ACC112 (cell line): ENCODE measurements around the gene MIEF1.

Experiments used
- H2AFZ ChIP-seq: fragments of 200-600 bp; sonication (generic); one replicate; pipeline ENCODE4 v1.6.0; 2017; ENCODE audit warnings: antibody characterized with exemption, low read length; ENCODE audit not compliant: unreplicated experiment
- H3K27ac ChIP-seq: fragments of 200-600 bp; sonication (generic); 2 replicates; pipeline ENCODE4 v1.5.1; 2014; ENCODE audit warnings: low read depth, mild to moderate bottlenecking, antibody characterized with exemption, low read length, moderate library complexity
- H3K27me3 ChIP-seq: fragments of 200-600 bp; sonication (generic); 2 replicates; pipeline ENCODE4 v1.6.1; 2014; ENCODE audit warnings: mild to moderate bottlenecking, antibody characterized with exemption, low read length, moderate library complexity, mixed read lengths; ENCODE audit not compliant: insufficient read depth
- H3K36me3 ChIP-seq: fragments of 200-600 bp; sonication (generic); 2 replicates; pipeline ENCODE4 v1.6.1; 2016; ENCODE audit warnings: mild to moderate bottlenecking, antibody characterized with exemption, low read length, moderate library complexity, mixed read lengths; ENCODE audit not compliant: insufficient read depth
- H3K4me1 ChIP-seq: fragments of 200-600 bp; sonication (generic); one replicate; pipeline ENCODE4 v1.6.1; 2016; ENCODE audit warnings: low read length, mixed read lengths; ENCODE audit not compliant: insufficient read depth, unreplicated experiment, control insufficient read depth
- H3K4me3 ChIP-seq: fragments of 200-600 bp; sonication (generic); 2 replicates; pipeline ENCODE4 v1.5.1; 2014; ENCODE audit warnings: mild to moderate bottlenecking, low read depth, low read length
- H3K79me2 ChIP-seq: fragments of 200-600 bp; sonication (generic); one replicate; pipeline ENCODE4 v1.6.0; 2016; ENCODE audit warnings: low read length; ENCODE audit not compliant: control insufficient read depth, unreplicated experiment, insufficient read depth

MIEF1 gene

DNA sequence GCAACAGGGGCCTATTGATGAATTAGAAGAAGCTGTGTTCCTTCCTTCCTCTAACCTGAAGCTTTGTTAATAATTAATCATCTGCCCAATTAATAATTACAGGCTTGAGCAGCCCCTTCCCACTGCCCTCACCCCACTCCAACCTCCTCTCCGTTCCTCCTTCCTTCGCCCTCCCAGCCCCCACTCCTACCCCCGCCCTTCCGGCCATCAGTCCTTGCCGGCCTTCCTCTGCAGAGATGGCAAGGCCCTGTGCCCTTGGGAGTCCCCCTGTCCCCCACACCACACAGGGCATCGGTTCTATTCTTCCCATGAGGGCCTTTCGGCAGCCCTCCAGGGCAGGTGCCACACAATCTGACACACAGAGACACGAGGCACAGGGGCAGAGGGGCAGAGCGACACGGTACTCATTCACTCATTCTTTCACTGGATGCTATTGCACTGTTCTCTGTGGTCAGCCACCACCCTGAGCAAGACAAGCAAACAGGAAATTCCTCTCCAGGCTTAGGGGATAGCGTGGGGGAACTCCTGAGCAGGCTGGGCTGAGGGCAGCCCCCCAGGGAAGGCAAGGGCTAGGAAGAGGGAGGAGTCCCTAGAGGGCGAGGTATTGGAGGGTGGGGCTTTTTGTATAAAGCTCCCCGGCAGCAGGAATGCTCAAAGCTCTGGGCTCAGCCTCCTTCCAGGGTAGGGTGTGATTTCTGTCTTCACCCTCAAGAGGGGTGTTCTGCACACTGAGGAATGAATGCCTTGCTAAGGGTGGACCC lies 30.5 kb upstream of the MIEF1 start:
- Histone ChIP-seq H3K4me1 (peaks cover 13% of the 10 kb centered on the region), H3K27ac (no peak overlapping the region), H3K27me3 (no peaks in the 10 kb centered on the region), H3K36me3 (no peaks in the 10 kb centered on the region), H2AFZ (no peak overlapping the region), H3K4me3 (no peak overlapping the region), H3K79me2 (no peaks in the 10 kb centered on the region)

DNA sequence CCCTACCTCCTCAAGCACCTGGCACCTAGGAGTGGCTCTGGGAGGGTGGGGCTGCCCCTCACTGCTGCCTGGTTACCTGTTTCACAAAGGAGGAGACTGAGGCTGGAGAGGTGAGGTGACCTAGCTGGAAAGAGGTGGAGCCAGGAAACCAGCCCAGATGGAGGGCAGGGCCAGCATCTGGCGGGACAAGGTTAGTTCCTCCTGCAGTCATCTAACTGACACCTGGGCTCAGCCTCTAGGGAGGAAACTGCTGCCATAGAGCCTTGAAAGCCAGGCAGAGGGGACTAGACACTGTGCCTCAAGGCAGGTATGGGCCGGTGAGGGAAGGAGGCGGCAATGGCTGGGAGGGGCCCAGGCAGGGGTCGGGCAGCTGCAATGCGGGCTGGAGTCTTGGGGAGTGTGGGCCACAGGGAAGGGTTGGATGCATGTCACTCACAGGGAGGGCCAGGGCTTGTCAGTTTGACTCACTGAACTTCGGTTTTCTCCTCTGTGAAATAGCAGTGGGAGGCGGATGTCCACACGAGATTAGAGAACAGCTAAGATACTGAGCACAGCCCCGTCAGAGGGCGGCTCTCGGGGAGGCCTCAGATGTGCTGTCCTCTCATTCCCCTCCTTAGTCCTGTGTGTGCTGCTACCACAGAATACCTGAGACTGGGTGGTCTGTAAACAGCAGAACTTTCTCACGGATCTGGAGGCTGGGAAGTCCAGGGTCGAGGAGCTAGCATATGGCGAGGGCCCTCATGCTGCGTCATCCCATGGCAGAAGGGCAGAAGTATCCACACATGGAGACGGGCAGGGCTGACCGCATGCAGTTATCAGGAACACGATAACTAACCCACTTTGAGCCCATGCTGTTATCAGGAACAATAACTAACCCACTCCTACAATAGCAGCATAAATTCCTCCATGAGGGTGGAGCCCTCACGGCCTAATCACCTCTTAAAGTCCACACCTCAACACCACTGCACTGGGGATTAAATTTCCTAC lies 29.2 kb upstream of the MIEF1 start:
- Histone ChIP-seq H2AFZ (no peak overlapping the region), H3K79me2 (no peaks in the 10 kb centered on the region), H3K27me3 (no peaks in the 10 kb centered on the region), H3K36me3 (no peaks in the 10 kb centered on the region), H3K4me3 (no peak overlapping the region), H3K4me1 (peaks cover 13% of the 10 kb centered on the region), H3K27ac (no peak overlapping the region)

- H3K4me3 ChIP-seq: no peak overlapping the region
- H3K27ac ChIP-seq: no peak overlapping the region
- H2AFZ ChIP-seq: no peak overlapping the region
- no peaks in the 10 kb centered on the region for H3K79me2 ChIP-seq
- peaks cover 13% of the 10 kb centered on the region for H3K4me1 ChIP-seq
- H3K27me3 ChIP-seq: no peaks in the 10 kb centered on the region
- H3K36me3 ChIP-seq: no peaks in the 10 kb centered on the region
Measured at GRCh38 chr22:39473851-39474250, 28.2 kb upstream of the MIEF1 start.

DNA sequence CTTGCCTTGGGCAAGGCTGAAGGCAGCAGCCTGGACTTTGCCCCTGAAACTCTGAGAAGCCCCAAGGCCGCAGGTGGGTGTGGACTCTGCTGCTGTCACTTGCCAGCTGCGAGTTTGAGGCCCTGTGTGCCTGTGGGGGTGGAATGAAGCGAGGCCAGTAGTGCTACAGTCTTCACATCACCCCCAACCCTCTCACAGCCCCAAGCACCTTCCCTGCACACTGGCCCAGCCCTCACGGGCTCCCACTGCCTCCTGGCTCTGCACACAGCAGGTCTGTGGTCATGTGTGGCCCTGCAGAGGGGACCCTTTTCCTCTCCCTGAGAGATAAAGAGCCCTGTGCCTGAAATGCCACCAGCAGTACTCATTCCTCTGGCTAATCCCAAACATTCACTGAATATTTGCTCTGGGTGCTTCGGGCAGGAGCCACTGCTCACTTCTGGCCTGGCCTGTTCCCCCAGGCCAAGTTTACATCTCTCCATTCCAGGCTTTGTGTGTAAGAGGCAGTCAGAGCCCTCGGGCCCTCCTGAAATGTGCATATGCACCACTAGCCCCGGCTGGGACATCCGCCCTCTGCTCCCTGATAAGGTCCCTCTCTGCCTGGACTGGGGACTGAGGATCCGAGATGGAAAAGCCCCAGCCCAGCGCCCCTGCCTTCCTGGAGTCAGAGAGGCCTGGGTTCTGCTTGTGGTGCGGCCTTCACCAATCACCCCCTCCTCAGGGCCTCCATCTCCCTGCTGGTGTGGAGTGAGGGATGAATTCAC lies 27.6 kb upstream of the MIEF1 start:
- no peak overlapping the region for H2AFZ ChIP-seq
- H3K27ac ChIP-seq: no peak overlapping the region

GRCh38 chr22:39475337-39475736 lies 26.8 kb upstream of the MIEF1 start:
- Histone ChIP-seq H3K36me3 (no peaks in the 10 kb centered on the region), H3K4me1 (peaks cover 13% of the 10 kb centered on the region), H3K79me2 (no peaks in the 10 kb centered on the region), H3K4me3 (no peak overlapping the region), H2AFZ (no peak overlapping the region), H3K27ac (no peak overlapping the region), H3K27me3 (no peaks in the 10 kb centered on the region)

More for the DNA sequence above, 27.6 kb upstream of the MIEF1 start:
- Histone ChIP-seq H3K4me3 (no peak overlapping the region), H3K4me1 (peaks cover 13% of the 10 kb centered on the region), H3K36me3 (no peaks in the 10 kb centered on the region), H3K27me3 (no peaks in the 10 kb centered on the region), H3K79me2 (no peaks in the 10 kb centered on the region)

DNA sequence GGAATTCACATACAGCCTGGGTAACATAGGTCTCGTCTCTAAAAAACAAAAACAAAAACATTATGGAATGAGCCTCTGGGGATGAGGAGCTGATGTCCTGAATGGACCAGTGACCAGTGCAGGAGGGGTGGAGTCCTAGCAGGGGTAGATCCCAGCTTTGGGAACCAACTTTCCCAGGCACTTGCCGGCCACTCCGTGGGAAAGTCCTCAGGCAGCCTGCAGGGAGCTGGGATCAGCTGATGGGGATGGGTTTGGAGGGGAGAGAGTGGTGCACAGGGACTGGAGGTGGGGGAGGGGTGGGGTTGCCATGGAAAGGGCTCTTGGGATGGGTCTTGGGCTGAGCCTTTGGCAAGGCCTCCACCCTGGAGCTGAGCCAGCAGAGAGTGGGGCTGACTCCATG lies 26.2 kb upstream of the MIEF1 start:
- H3K36me3 ChIP-seq: no peaks in the 10 kb centered on the region
- no peak overlapping the region for H3K27ac ChIP-seq
- H3K4me1 ChIP-seq: peaks cover 13% of the 10 kb centered on the region
- no peak overlapping the region for H3K4me3 ChIP-seq
- no peaks in the 10 kb centered on the region for H3K79me2 ChIP-seq
- H3K27me3 ChIP-seq: no peaks in the 10 kb centered on the region
- H2AFZ ChIP-seq: no peak overlapping the region

DNA sequence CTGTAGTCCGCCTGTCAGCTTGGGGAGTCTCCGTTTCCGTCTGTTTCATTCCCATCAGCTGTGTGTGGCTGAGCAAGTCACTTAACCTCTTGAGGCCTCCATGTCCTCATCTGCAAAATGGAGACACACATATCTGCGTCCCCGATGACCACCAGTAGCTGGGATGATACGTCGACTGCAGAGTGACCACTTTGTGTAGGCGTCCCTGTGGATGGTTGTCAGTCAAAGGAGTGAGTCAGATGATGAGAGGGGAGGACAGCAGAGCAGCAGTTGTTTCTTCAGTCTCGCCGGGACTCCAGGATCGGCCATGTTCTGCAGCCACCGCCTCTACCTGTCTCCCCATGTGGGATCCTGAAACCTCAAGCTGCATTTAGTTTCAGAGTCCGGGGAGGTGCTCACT lies 25.4 kb upstream of the MIEF1 start:
- Histone ChIP-seq H3K27me3 (no peaks in the 10 kb centered on the region), H3K36me3 (no peaks in the 10 kb centered on the region), H2AFZ (no peak overlapping the region), H3K4me1 (peaks cover 8% of the 10 kb centered on the region), H3K27ac (no peak overlapping the region), H3K79me2 (no peaks in the 10 kb centered on the region), H3K4me3 (no peak overlapping the region)

GRCh38 chr22:39477542-39477941 lies 24.5 kb upstream of the MIEF1 start:
- no peak overlapping the region for H2AFZ ChIP-seq
- H3K27me3 ChIP-seq: no peaks in the 10 kb centered on the region
- H3K4me1 ChIP-seq: no peaks in the 10 kb centered on the region
- H3K4me3 ChIP-seq: no peak overlapping the region
- no peaks in the 10 kb centered on the region for H3K36me3 ChIP-seq
- no peak overlapping the region for H3K27ac ChIP-seq
- no peaks in the 10 kb centered on the region for H3K79me2 ChIP-seq

DNA sequence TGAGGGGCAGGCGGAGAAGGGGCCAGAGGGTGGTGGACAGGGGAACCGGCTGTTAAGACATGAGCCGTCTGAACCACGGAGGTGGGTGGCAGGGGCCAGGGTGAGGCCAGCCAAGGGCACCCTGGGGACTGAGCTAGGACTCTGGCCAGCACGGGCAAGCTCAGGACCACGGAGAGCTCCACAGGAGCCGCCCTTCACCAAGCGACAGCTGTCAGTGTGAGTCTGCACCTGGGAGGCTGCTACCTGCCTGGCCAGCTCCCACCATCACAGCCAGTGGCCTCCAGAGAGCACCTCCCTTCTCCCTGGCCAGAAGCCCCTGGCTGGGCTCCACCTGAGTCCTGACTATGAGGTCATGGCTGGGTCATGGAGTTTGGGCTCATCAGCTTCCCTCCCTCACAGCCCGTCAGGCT lies 23.6 kb upstream of the MIEF1 start:
- Histone ChIP-seq H3K36me3 (no peaks in the 10 kb centered on the region), H3K79me2 (no peaks in the 10 kb centered on the region), H3K4me1 (no peaks in the 10 kb centered on the region), H2AFZ (no peak overlapping the region), H3K4me3 (no peak overlapping the region), H3K27me3 (no peaks in the 10 kb centered on the region), H3K27ac (no peak overlapping the region)

- H2AFZ ChIP-seq: no peak overlapping the region
- H3K27ac ChIP-seq: no peak overlapping the region
- no peaks in the 10 kb centered on the region for H3K79me2 ChIP-seq
- no peaks in the 10 kb centered on the region for H3K36me3 ChIP-seq
- H3K27me3 ChIP-seq: no peaks in the 10 kb centered on the region
- no peak overlapping the region for H3K4me3 ChIP-seq
- H3K4me1 ChIP-seq: no peaks in the 10 kb centered on the region
Measured at GRCh38 chr22:39479254-39479653, 22.8 kb upstream of the MIEF1 start.
